SK-N-SH (cell line): ENCODE results near the gene DCLK1. TPM values are rescaled to one million over a fixed set of nuclear protein-coding genes. Genes with fewer than 3 reads are reported as not detected.

Experiments used
- CTCF ChIA-PET: fragments of 300-600, 350-600 bp; formaldehyde crosslinking; extraction: SDS; loops from one replicate; lab custom pipeline; 2021; lab: Yijun Ruan, JAX
- POLR2A ChIA-PET: fragments of 350-600 bp; sonication (Branson Sonifier 250); formaldehyde crosslinking; extraction: SDS; loops from one replicate; lab custom pipeline; 2020; ENCODE audit warnings: antibody characterized with exemption, inconsistent platforms; lab: Yijun Ruan, JAX
- DNase-seq: peaks from one replicate; pipeline ENCODE4 v3.0.0; 2012
- H2AFZ ChIP-seq: fragments of 200-600 bp; sonication (generic); 2 replicates; pipeline ENCODE4 v1.8.1; 2016; ENCODE audit warnings: antibody characterized with exemption, mild to moderate bottlenecking, low read depth
- H3F3A ChIP-seq: fragments of 200-600 bp; sonication (generic); replicated peaks from 2 replicates; pipeline ENCODE3; 2016; ENCODE audit warnings: antibody characterized with exemption, mild to moderate bottlenecking; ENCODE audit not compliant: insufficient read depth
- H3K27ac ChIP-seq, 2 experiments: fragments of 200-500 bp in 1 of 2; fragments of 200-600 bp in 1 of 2; sonication (Bioruptor generic) in 1 of 2; sonication (generic), shearing (Covaris generic) in 1 of 2; 2 replicates each; pipeline versions ENCODE4 v1.5.1 to v1.6.1; 2014 to 2016; ENCODE audit warnings: low read depth in 2 of 2, inconsistent platforms in 1 of 2, low read length in 1 of 2, mild to moderate bottlenecking in 1 of 2, mixed read lengths in 1 of 2
- H3K27me3 ChIP-seq: fragments of 200-600 bp; sonication (generic), shearing (Covaris generic); 2 replicates; pipeline ENCODE4 v1.6.1; 2016; ENCODE audit warnings: mixed run types; ENCODE audit not compliant: insufficient read depth
- H3K36me3 ChIP-seq, 2 experiments: fragments of 200-500 bp in 1 of 2; fragments of 200-600 bp in 1 of 2; sonication (Bioruptor generic) in 1 of 2; sonication (generic) in 1 of 2; replicated peaks in 1 of 2; 2 replicates each; pipeline versions ENCODE3 to v1.5.1; 2014 to 2016; ENCODE audit warnings: low read length in 1 of 2, mild to moderate bottlenecking in 1 of 2; ENCODE audit not compliant: insufficient read depth in 2 of 2, control insufficient read depth in 1 of 2
- H3K4me1 ChIP-seq, 2 experiments: fragments of 200-500 bp in 1 of 2; fragments of 200-600 bp in 1 of 2; sonication (Bioruptor generic) in 1 of 2; sonication (generic), shearing (Covaris generic) in 1 of 2; 2 replicates each; pipeline versions ENCODE4 v1.5.1 to v1.6.1; 2014 to 2016; ENCODE audit warnings: low read depth in 1 of 2, low read length in 1 of 2, mixed run types in 1 of 2; ENCODE audit not compliant: insufficient read depth in 2 of 2, control insufficient read depth in 1 of 2
- H3K4me2 ChIP-seq: fragments of 200-600 bp; sonication (generic), shearing (Covaris generic); 2 replicates; pipeline ENCODE4 v1.6.1; 2017; ENCODE audit warnings: mixed run types
- H3K4me3 ChIP-seq, 2 experiments: fragments of 200-500 bp in 1 of 2; fragments of 200-600 bp in 1 of 2; sonication (Bioruptor generic) in 1 of 2; sonication (generic), shearing (Covaris generic) in 1 of 2; 2 replicates each; pipeline versions ENCODE4 v1.5.1 to v1.8.1; 2014 to 2016; ENCODE audit warnings: low read depth in 2 of 2, inconsistent platforms in 1 of 2, low read length in 1 of 2, mild to moderate bottlenecking in 1 of 2, mixed read lengths in 1 of 2, moderate library complexity in 1 of 2
- H3K79me2 ChIP-seq: fragments of 200-600 bp; sonication (generic); 2 replicates; pipeline ENCODE4 v1.8.1; 2017; ENCODE audit warnings: mild to moderate bottlenecking; ENCODE audit not compliant: insufficient read depth
- H3K9ac ChIP-seq: fragments of 200-600 bp; sonication (generic); 2 replicates; pipeline ENCODE4 v1.6.1; 2017; ENCODE audit warnings: mixed run types
- H3K9me2 ChIP-seq: fragments of 200-600 bp; sonication (generic); 2 replicates; pipeline ENCODE4 v1.6.1; 2017; ENCODE audit warnings: mixed run types
- H3K9me3 ChIP-seq: fragments of 200-600 bp; sonication (generic); 2 replicates; pipeline ENCODE4 v1.6.1; 2017; ENCODE audit warnings: mixed run types, mild to moderate bottlenecking, moderate library complexity
- H4K20me1 ChIP-seq: fragments of 200-600 bp; sonication (generic); 2 replicates; pipeline ENCODE4 v1.6.1; 2017; ENCODE audit warnings: mild to moderate bottlenecking, mixed run types; ENCODE audit not compliant: insufficient read depth
- ELF1 ChIP-seq: IDR thresholded peaks from 2 replicates; pipeline ENCODE4 v1.4.0; 2012
- FOSL2 ChIP-seq: IDR thresholded peaks from 2 replicates; pipeline ENCODE4 v1.4.0; 2012; ENCODE audit warnings: low read depth, mild to moderate bottlenecking, moderate library complexity, borderline replicate concordance
- FOXJ3 ChIP-seq: sonication (generic); formaldehyde crosslinking; IDR thresholded peaks from 2 replicates; pipeline ENCODE4 v1.5.1; 2020; ENCODE audit warnings: mild to moderate bottlenecking, missing genetic modification reagents
- FOXM1 ChIP-seq: IDR thresholded peaks from 2 replicates; pipeline ENCODE4 v1.4.0; 2012; ENCODE audit warnings: low read depth, mild to moderate bottlenecking
- IRF3 ChIP-seq: fragments of 150-350 bp; IDR thresholded peaks from 2 replicates; pipeline ENCODE4 v1.6.1; 2016; ENCODE audit warnings: mild to moderate bottlenecking, low read depth, low read length
- JUND ChIP-seq: IDR thresholded peaks from 2 replicates; pipeline ENCODE4 v1.4.0; 2012
- MAX ChIP-seq: IDR thresholded peaks from 2 replicates; pipeline ENCODE4 v1.4.0; 2012; ENCODE audit warnings: low read depth
- NFIC ChIP-seq: IDR thresholded peaks from 2 replicates; pipeline ENCODE4 v1.4.0; 2012; ENCODE audit warnings: borderline replicate concordance
- POLR2AphosphoS5 ChIP-seq: IDR thresholded peaks from 2 replicates; pipeline ENCODE4 v1.6.1; 2012; ENCODE audit warnings: low read depth, low read length
- RXRA ChIP-seq: IDR thresholded peaks from 2 replicates; pipeline ENCODE4 v1.4.0; 2012; ENCODE audit warnings: low read depth, mild to moderate bottlenecking, borderline replicate concordance
- SIN3A ChIP-seq: IDR thresholded peaks from 2 replicates; pipeline ENCODE4 v1.6.1; 2012; ENCODE audit warnings: low read depth, mild to moderate bottlenecking, low read length, moderate library complexity, borderline replicate concordance
- TAF1 ChIP-seq: IDR thresholded peaks from 2 replicates; pipeline ENCODE4 v1.6.1; 2012; ENCODE audit warnings: low read depth, mild to moderate bottlenecking, low read length, moderate library complexity, borderline replicate concordance
- TCF12 ChIP-seq: IDR thresholded peaks from 2 replicates; pipeline ENCODE4 v1.4.0; 2012
- USF1 ChIP-seq: IDR thresholded peaks from 2 replicates; pipeline ENCODE4 v1.4.0; 2012; ENCODE audit warnings: low read depth, borderline replicate concordance
- WGBS: methylation state at CpG from one replicate; pipeline ENCODE4 v1.1.6; 2017; ENCODE audit warnings: low lambda C conversion rate; 5-methylcytosine and 5-hydroxymethylcytosine counted together
- polyA plus RNA-seq, 3 experiments: library from polyadenylated mRNA; depleted of rRNA; stranded (reverse); fragments of >200 nt; gene quantifications; 2 replicates each; pipeline ENCODE4 v1.2.3, GENCODE V29; 2012
- TF ChIP-seq, protein P1 (sequence below): fragments of 150-350 bp; IDR thresholded peaks from 2 replicates; pipeline ENCODE4 v1.6.1; 2017; ENCODE audit warnings: antibody characterized with exemption, low read length, low read depth, borderline replicate concordance
- TF ChIP-seq, protein P2 (sequence below): fragments of 200-600 bp; sonication (generic); IDR thresholded peaks from 2 replicates; pipeline ENCODE4 v1.6.1; 2017; ENCODE audit warnings: antibody characterized with exemption, mild to moderate bottlenecking, moderate library complexity
- TF ChIP-seq, protein P3 (sequence below): IDR thresholded peaks from 2 replicates; pipeline ENCODE4 v1.6.1; 2012; ENCODE audit warnings: mild to moderate bottlenecking, low read depth, low read length, moderate library complexity

DCLK1 gene
- polyA plus RNA-seq, 1 of the 3 experiments (the other 2 are of a cell fraction), result 1.1 TPM

DNA sequence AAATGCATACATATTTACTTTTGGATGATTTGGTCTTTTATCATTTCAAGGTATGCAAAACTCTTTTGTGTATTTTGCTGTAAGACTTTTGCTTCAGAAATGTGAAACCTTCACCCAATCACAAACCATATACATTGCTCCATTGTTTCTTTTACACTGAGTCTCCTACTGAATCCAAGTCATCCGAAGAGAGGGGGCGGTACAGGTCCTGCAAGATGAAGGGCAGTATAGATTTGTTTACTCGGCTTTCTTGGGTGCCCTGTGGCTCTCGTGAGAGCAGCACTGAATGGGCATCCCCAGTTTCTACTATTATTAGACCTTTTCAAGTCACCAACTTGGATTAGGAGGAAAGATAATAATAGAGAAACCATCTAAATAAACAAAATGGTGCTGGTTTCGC, 280.6 kb downstream of the DCLK1 start:
- TF ChIP-seq SIN3A (no peak), MAX (no peak), TCF12 (no peak), USF1 (no peak), NFIC (no peak), FOSL2 (no peak), JUND (no peak)
- H3K27ac ChIP-seq, result no peak overlapping the region
- no peak overlapping the region for H3K4me2 ChIP-seq
- H4K20me1 ChIP-seq, result no peaks in the 10 kb centered on the region
- CTCF ChIA-PET, result no interaction called here
- H3K79me2 ChIP-seq, result no peaks in the 10 kb centered on the region
- H3K27me3 ChIP-seq, result no peaks in the 10 kb centered on the region
- no peaks in the 10 kb centered on the region; the same call in 1 of the 2 replicates for H3K9me2 ChIP-seq
- no peaks in the 10 kb centered on the region for H3F3A ChIP-seq
- no peak for DNase-seq
- no peak overlapping the region; the same call in 1 of the 2 replicates for H2AFZ ChIP-seq
- no peak overlapping the region for H3K4me3 ChIP-seq
- H3K36me3 ChIP-seq, result peaks cover 0 to 4% of the 10 kb centered on the region in 2 experiments
- POLR2A ChIA-PET, result no interaction called here
- 95% methylated on average over 5 of the region's 5 CpGs for WGBS
- H3K9me3 ChIP-seq, result no peaks in the 10 kb centered on the region
- H3K9ac ChIP-seq, result no peak overlapping the region
- H3K4me1 ChIP-seq, result peaks cover 0 to 2% of the 10 kb centered on the region in 2 experiments; a peak in 2 of 4 replicates

GRCh38 chr13:35849256-35849644, 281.9 kb downstream of the DCLK1 start:
- POLR2A ChIA-PET, result no interaction called here
- Histone ChIP-seq H3K9me3 (no peaks in the 10 kb centered on the region), H3K27me3 (no peaks in the 10 kb centered on the region), H3K27ac (no peak overlapping the region), H3F3A (no peaks in the 10 kb centered on the region), H3K4me2 (no peak overlapping the region), H3K9me2 (no peaks in the 10 kb centered on the region; the same call in 1 of the 2 replicates), H3K79me2 (no peaks in the 10 kb centered on the region), H4K20me1 (no peaks in the 10 kb centered on the region), H3K9ac (no peak overlapping the region), H2AFZ (no peak overlapping the region)
- 90% methylated on average over 2 of the region's 2 CpGs for WGBS
- CTCF ChIA-PET, result interaction anchor here (1.0 kb wide), 1 partner anchor 98 kb away, joined by 4 read pairs; no protein-coding TSS in a partner anchor
- no peak for DNase-seq
- TF ChIP-seq RXRA (no peak), FOSL2 (no peak), TAF1 (no peak), SIN3A (no peak), ELF1 (no peak), IRF3 (no peak), USF1 (no peak), FOXM1 (no peak), JUND (no peak), POLR2AphosphoS5 (no peak), FOXJ3 (CRISPR knock-in tag) (no peak)
- TF ChIP-seq, protein P1, sequence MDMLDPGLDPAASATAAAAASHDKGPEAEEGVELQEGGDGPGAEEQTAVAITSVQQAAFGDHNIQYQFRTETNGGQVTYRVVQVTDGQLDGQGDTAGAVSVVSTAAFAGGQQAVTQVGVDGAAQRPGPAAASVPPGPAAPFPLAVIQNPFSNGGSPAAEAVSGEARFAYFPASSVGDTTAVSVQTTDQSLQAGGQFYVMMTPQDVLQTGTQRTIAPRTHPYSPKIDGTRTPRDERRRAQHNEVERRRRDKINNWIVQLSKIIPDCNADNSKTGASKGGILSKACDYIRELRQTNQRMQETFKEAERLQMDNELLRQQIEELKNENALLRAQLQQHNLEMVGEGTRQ, result no peak
- TF ChIP-seq, protein P2, sequence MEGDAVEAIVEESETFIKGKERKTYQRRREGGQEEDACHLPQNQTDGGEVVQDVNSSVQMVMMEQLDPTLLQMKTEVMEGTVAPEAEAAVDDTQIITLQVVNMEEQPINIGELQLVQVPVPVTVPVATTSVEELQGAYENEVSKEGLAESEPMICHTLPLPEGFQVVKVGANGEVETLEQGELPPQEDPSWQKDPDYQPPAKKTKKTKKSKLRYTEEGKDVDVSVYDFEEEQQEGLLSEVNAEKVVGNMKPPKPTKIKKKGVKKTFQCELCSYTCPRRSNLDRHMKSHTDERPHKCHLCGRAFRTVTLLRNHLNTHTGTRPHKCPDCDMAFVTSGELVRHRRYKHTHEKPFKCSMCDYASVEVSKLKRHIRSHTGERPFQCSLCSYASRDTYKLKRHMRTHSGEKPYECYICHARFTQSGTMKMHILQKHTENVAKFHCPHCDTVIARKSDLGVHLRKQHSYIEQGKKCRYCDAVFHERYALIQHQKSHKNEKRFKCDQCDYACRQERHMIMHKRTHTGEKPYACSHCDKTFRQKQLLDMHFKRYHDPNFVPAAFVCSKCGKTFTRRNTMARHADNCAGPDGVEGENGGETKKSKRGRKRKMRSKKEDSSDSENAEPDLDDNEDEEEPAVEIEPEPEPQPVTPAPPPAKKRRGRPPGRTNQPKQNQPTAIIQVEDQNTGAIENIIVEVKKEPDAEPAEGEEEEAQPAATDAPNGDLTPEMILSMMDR, result no peak
- TF ChIP-seq, protein P3, sequence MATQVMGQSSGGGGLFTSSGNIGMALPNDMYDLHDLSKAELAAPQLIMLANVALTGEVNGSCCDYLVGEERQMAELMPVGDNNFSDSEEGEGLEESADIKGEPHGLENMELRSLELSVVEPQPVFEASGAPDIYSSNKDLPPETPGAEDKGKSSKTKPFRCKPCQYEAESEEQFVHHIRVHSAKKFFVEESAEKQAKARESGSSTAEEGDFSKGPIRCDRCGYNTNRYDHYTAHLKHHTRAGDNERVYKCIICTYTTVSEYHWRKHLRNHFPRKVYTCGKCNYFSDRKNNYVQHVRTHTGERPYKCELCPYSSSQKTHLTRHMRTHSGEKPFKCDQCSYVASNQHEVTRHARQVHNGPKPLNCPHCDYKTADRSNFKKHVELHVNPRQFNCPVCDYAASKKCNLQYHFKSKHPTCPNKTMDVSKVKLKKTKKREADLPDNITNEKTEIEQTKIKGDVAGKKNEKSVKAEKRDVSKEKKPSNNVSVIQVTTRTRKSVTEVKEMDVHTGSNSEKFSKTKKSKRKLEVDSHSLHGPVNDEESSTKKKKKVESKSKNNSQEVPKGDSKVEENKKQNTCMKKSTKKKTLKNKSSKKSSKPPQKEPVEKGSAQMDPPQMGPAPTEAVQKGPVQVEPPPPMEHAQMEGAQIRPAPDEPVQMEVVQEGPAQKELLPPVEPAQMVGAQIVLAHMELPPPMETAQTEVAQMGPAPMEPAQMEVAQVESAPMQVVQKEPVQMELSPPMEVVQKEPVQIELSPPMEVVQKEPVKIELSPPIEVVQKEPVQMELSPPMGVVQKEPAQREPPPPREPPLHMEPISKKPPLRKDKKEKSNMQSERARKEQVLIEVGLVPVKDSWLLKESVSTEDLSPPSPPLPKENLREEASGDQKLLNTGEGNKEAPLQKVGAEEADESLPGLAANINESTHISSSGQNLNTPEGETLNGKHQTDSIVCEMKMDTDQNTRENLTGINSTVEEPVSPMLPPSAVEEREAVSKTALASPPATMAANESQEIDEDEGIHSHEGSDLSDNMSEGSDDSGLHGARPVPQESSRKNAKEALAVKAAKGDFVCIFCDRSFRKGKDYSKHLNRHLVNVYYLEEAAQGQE, result no peak
- TF ChIP-seq, all 33 proteins: peak for 0
- Histone ChIP-seq H3K4me3 (no peak overlapping the region), H3K4me1 (no peaks in the 10 kb centered on the region; a peak in 1 of 4 replicates), H3K36me3 (peaks cover 0 to 4% of the 10 kb centered on the region in 2 experiments)
